ENCODE data around the gene INHA. TPM values are rescaled to one million over a fixed set of nuclear protein-coding genes. Genes with fewer than 3 reads are reported as not detected.

The INHA gene
- total RNA-seq, 1 experiment from 2014 or later = 1.5 TPM

DNA sequence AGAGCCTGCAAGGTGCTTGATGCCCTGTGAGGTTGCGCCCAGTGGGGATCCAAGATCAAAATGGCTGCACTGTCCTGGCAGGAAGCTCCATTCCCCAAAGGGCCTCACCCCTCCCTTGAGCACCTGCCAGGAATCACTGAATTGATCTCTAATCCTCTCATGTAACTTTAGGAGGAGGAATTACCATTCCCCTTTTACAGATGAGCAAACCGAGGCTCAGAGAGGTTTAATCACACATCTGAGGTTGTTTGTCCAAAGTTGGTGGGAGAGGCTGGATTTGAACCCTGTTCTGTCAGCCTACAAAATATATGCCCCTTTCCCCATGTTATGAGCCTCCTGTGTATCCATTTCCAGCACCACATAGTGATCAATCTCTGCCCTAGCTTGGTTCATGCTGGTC lies 47.3 kb upstream of the INHA start:
- no peak overlapping the region for H3K4me3 ChIP-seq (ENCODE audit: low read length)
- no peak overlapping the region for H3K27ac ChIP-seq (ENCODE audit: low read length)
- POLR2A ChIA-PET (ENCODE audit: unreplicated experiment) = no interaction called here
- H3K9ac ChIP-seq (ENCODE audit: low read length) = no peak overlapping the region
- H4K20me1 ChIP-seq (ENCODE audit: low read length) = no peaks in the 10 kb centered on the region
- H3K79me2 ChIP-seq (ENCODE audit: low read length) = no peaks in the 10 kb centered on the region
- no peaks in the 10 kb centered on the region for H3K9me3 ChIP-seq (ENCODE audit: low read length)
- H3F3A ChIP-seq (ENCODE audit: low read length, unreplicated experiment) = no peaks in the 10 kb centered on the region
- ATAC-seq (no peak), DNase-seq (no peak)
- no peaks in the 10 kb centered on the region for H3K36me3 ChIP-seq (ENCODE audit: low read depth, low read length)
- intact Hi-C loops (cut with micrococcal nuclease) = no loop called here
- peaks cover 14% of the 10 kb centered on the region for H3K4me1 ChIP-seq (ENCODE audit: insufficient read depth, low read length)
- H3K9me2 ChIP-seq (replicated peaks; ENCODE audit: low read length) = no peaks in the 10 kb centered on the region
- H3K27me3 ChIP-seq (ENCODE audit: low read length) = peaks cover 10% of the 10 kb centered on the region
- CTCF ChIA-PET = no interaction called here
- no peak for TF ChIP-seq EZH2phosphoT487 (IDR thresholded peaks at IDR 0.05; ENCODE audit: borderline replicate concordance, low read length)
- TF ChIP-seq, protein P1, sequence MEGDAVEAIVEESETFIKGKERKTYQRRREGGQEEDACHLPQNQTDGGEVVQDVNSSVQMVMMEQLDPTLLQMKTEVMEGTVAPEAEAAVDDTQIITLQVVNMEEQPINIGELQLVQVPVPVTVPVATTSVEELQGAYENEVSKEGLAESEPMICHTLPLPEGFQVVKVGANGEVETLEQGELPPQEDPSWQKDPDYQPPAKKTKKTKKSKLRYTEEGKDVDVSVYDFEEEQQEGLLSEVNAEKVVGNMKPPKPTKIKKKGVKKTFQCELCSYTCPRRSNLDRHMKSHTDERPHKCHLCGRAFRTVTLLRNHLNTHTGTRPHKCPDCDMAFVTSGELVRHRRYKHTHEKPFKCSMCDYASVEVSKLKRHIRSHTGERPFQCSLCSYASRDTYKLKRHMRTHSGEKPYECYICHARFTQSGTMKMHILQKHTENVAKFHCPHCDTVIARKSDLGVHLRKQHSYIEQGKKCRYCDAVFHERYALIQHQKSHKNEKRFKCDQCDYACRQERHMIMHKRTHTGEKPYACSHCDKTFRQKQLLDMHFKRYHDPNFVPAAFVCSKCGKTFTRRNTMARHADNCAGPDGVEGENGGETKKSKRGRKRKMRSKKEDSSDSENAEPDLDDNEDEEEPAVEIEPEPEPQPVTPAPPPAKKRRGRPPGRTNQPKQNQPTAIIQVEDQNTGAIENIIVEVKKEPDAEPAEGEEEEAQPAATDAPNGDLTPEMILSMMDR (conservative IDR thresholded peaks at IDR 0.05; ENCODE audit: low read depth, low read length) = no peak
- TF ChIP-seq EZH2 (IDR thresholded peaks at IDR 0.05; ENCODE audit: low read length, unreplicated experiment) = no peak
- H3K4me2 ChIP-seq (ENCODE audit: low read length) = no peak overlapping the region
- no TSS peak for BruUV-seq (replicated peaks)
- no peak overlapping the region for H2AFZ ChIP-seq (ENCODE audit: low read length)

DNA sequence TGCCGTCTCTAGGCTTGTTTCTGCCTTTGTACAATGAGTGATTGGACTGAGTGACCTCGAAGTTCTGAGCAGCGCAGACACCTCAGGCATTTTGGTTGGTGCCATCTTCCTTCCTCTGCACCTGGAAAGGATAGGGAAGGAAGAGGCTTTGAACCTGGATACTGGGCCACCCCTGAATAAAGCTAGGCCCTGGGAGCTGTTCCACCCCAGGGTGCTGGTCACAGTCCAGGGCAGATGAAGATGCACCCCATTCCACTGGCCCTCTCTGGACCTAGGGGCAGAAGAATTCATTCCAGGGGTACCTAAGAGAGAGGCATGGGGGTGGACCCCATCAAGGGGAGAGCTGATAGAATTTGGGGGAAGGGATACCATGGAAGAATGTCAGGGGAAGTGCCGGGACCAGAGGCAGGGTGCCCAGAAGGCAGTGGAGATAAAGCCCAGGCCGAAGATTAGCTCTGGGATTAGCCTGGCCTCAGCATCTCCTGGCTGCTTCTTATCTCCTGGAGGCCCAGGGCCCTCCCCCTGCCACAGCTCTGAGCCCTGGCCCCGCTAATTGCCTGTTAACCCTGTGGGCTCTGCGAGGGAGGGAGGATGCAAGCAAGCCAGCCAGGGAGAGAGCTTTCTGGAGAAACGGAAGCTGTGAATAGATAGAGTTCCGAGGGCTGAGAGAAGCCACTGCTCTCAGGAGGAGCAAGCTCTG lies 46.4 kb upstream of the INHA start:
- CTCF ChIA-PET = no interaction called here
- Histone ChIP-seq H4K20me1 (ENCODE audit: low read length) (no peaks in the 10 kb centered on the region), H3K4me3 (ENCODE audit: low read length) (no peak overlapping the region), H3K4me2 (ENCODE audit: low read length) (no peak overlapping the region), H3K9me2 (replicated peaks; ENCODE audit: low read length) (no peaks in the 10 kb centered on the region), H3K27me3 (ENCODE audit: low read length) (peaks cover 10% of the 10 kb centered on the region), H3K9me3 (ENCODE audit: low read length) (no peaks in the 10 kb centered on the region), H2AFZ (ENCODE audit: low read length) (no peak overlapping the region), H3K79me2 (ENCODE audit: low read length) (no peaks in the 10 kb centered on the region), H3K27ac (ENCODE audit: low read length) (no peak overlapping the region), H3K36me3 (ENCODE audit: low read depth, low read length) (no peaks in the 10 kb centered on the region), H3K4me1 (ENCODE audit: insufficient read depth, low read length) (peaks cover 14% of the 10 kb centered on the region), H3K9ac (ENCODE audit: low read length) (no peak overlapping the region), H3F3A (ENCODE audit: low read length, unreplicated experiment) (no peaks in the 10 kb centered on the region)
- intact Hi-C loops (cut with micrococcal nuclease) = no loop called here
- POLR2A ChIA-PET (ENCODE audit: unreplicated experiment) = no interaction called here
- DNase-seq (no peak), ATAC-seq (no peak)
- TF ChIP-seq EZH2phosphoT487 (IDR thresholded peaks at IDR 0.05; ENCODE audit: borderline replicate concordance, low read length) (no peak), EZH2 (IDR thresholded peaks at IDR 0.05; ENCODE audit: low read length, unreplicated experiment) (no peak)
- TF ChIP-seq, protein P1 (conservative IDR thresholded peaks at IDR 0.05; ENCODE audit: low read depth, low read length) = no peak
- BruUV-seq (replicated peaks) = no TSS peak

DNA sequence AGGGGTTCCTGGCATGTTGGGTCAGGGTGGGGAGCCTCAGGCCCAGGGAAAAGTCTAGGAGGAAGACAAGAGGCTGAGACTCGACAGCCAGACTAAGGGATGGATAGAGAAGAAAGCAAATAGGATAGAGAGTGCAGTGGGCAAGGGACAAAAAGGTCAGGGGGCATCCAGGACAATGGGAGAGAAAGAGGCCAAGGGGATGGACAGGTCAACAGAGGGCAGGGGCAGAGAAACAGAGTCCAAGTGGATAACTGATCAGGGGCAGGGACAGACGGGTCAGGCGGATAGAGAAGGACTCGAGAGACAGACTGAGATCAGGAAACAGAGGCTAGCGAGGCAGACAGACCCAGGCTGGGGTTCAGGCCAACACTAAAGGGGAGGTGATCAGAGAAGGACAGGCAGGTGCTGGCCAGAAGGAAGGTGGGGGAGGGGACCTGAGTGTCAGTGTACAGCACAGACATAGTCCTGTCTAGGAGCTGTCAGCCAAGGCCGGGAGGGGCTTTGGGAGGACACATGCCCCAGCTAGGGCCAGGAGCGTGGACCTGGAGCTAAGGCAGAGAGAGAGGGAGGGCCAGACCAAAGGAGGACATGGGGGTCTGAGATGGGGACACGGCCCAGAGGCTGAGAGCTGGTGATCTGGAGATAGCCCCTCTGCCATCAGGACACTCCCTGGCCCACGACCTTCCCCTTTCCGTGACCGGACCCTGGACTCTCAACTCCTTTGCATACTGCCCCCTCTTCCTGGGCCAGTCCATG lies 45.6 kb upstream of the INHA start:
- intact Hi-C loops (cut with micrococcal nuclease) = no loop called here
- Histone ChIP-seq H3K27ac (ENCODE audit: low read length) (no peak overlapping the region), H3K9me3 (ENCODE audit: low read length) (no peaks in the 10 kb centered on the region), H2AFZ (ENCODE audit: low read length) (no peak overlapping the region), H3F3A (ENCODE audit: low read length, unreplicated experiment) (no peaks in the 10 kb centered on the region), H3K9me2 (replicated peaks; ENCODE audit: low read length) (no peaks in the 10 kb centered on the region), H3K79me2 (ENCODE audit: low read length) (no peaks in the 10 kb centered on the region), H3K9ac (ENCODE audit: low read length) (no peak overlapping the region), H3K36me3 (ENCODE audit: low read depth, low read length) (no peaks in the 10 kb centered on the region), H3K4me2 (ENCODE audit: low read length) (no peak overlapping the region), H3K4me1 (ENCODE audit: insufficient read depth, low read length) (peaks cover 6% of the 10 kb centered on the region), H3K4me3 (ENCODE audit: low read length) (no peak overlapping the region), H3K27me3 (ENCODE audit: low read length) (peaks cover 10% of the 10 kb centered on the region), H4K20me1 (ENCODE audit: low read length) (no peaks in the 10 kb centered on the region)
- ChIA-PET CTCF (no interaction called here), POLR2A (ENCODE audit: unreplicated experiment) (no interaction called here)
- no peak for TF ChIP-seq EZH2 (IDR thresholded peaks at IDR 0.05; ENCODE audit: low read length, unreplicated experiment)
- no peak for TF ChIP-seq EZH2phosphoT487 (IDR thresholded peaks at IDR 0.05; ENCODE audit: borderline replicate concordance, low read length)
- TF ChIP-seq, protein P1 (conservative IDR thresholded peaks at IDR 0.05; ENCODE audit: low read depth, low read length) = no peak
- BruUV-seq (replicated peaks) = no TSS peak
- DNase-seq (no peak), ATAC-seq (no peak)
